ENCODE data around the gene DGKI. TPM values are rescaled to one million over a fixed set of nuclear protein-coding genes. Genes with fewer than 3 reads are reported as not detected.

DGKI gene
- total RNA-seq, 5 donors from 2014 or later (not counting 1 experiment from before 2014, with no cell fraction given): not detected

DNA sequence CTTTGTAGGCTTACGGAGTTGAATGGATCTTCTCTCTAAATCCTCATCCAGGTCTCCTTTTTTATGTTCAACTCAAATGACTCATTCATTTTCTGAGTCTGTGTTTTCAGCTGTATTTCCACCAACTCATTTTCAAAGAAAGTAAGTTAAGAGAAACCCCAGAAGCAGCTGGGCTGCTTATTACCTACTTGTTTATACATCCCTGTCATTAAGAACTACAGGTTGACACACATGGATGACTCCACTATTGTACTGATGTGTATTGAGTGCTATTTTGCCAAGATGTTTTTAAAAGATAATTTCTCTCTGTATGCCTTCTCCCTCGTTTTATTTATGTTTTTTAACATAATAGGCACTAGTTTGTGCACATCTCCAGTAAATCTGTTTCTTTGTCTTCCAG is 41.9 kb downstream of the DGKI start:
- no peak overlapping the region for H3K4me3 ChIP-seq (ENCODE audit: control insufficient read depth in 1 of 2, extremely low read depth in 1 of 2, low read length in 1 of 2)
- no peaks in the 10 kb centered on the region for H3K4me1 ChIP-seq (ENCODE audit: control insufficient read depth in 1 of 2, extremely low read depth in 1 of 2, insufficient read depth in 2 of 2, low read length in 2 of 2)
- no peaks in the 10 kb centered on the region for H3K36me3 Mint-ChIP-seq
- no peak for ATAC-seq (replicated peaks in 1 of 4)
- H3K4me1 Mint-ChIP-seq: no peaks in the 10 kb centered on the region
- CTCF ChIA-PET: no interaction called here
- H3K4me3 Mint-ChIP-seq: no peak overlapping the region
- H3K36me3 ChIP-seq (ENCODE audit: control insufficient read depth in 2 of 2, extremely low read depth in 1 of 2, insufficient read depth in 1 of 2, low read length in 1 of 2): no peaks in the 10 kb centered on the region
- POLR2A ChIA-PET: no interaction called here
- no peaks in the 10 kb centered on the region for H3K9me3 Mint-ChIP-seq
- H3K27me3 ChIP-seq (replicated peaks in 1 of 2; ENCODE audit: control insufficient read depth in 2 of 2, extremely low read depth in 1 of 2, insufficient read depth in 2 of 2, low read length in 1 of 2): peaks cover 0 to 4% of the 10 kb centered on the region in 2 experiments
- WGBS (ENCODE audit: insufficient coverage): no CpG with 5 or more reads among the region's 2 CpGs
- no peak for DNase-seq
- H3K27ac Mint-ChIP-seq: no peak overlapping the region
- peaks cover 20 to 30% of the 10 kb centered on the region in 2 donors for H3K27me3 Mint-ChIP-seq
- no peak overlapping the region for H3K27ac ChIP-seq (ENCODE audit: low read length)
- no peaks in the 10 kb centered on the region for H3K9me3 ChIP-seq

- WGBS (ENCODE audit: insufficient coverage): no CpG with 5 or more reads among the region's 1 CpG
- no peaks in the 10 kb centered on the region for H3K9me3 ChIP-seq
- no peaks in the 10 kb centered on the region for H3K36me3 ChIP-seq (ENCODE audit: control insufficient read depth in 2 of 2, extremely low read depth in 1 of 2, insufficient read depth in 1 of 2, low read length in 1 of 2)
- H3K4me1 ChIP-seq (ENCODE audit: control insufficient read depth in 1 of 2, extremely low read depth in 1 of 2, insufficient read depth in 2 of 2, low read length in 2 of 2): no peaks in the 10 kb centered on the region
- no peak overlapping the region for H3K27ac ChIP-seq (ENCODE audit: low read length)
- H3K27me3 ChIP-seq (replicated peaks in 1 of 2; ENCODE audit: control insufficient read depth in 2 of 2, extremely low read depth in 1 of 2, insufficient read depth in 2 of 2, low read length in 1 of 2): no peaks in the 10 kb centered on the region
- Mint-ChIP-seq H3K27ac (no peak overlapping the region), H3K4me3 (no peak overlapping the region), H3K36me3 (no peaks in the 10 kb centered on the region), H3K9me3 (no peaks in the 10 kb centered on the region), H3K27me3 (peaks cover 8 to 11% of the 10 kb centered on the region in 2 donors), H3K4me1 (no peaks in the 10 kb centered on the region)
- ChIA-PET POLR2A (no interaction called here), CTCF (no interaction called here)
- no peak for ATAC-seq (replicated peaks in 1 of 4)
- H3K4me3 ChIP-seq (ENCODE audit: control insufficient read depth in 1 of 2, extremely low read depth in 1 of 2, low read length in 1 of 2): no peak overlapping the region
- DNase-seq: no peak
These were observed 45.3 kb downstream of the DGKI start for GRCh38 chr7:137801491-137801890.

GRCh38 chr7:137801003-137801402 is 45.8 kb downstream of the DGKI start:
- Mint-ChIP-seq H3K36me3 (no peaks in the 10 kb centered on the region), H3K4me3 (no peak overlapping the region), H3K27ac (no peak overlapping the region), H3K4me1 (no peaks in the 10 kb centered on the region), H3K27me3 (peaks cover 6 to 9% of the 10 kb centered on the region in 2 donors), H3K9me3 (no peaks in the 10 kb centered on the region)
- H3K9me3 ChIP-seq: no peaks in the 10 kb centered on the region
- WGBS (ENCODE audit: insufficient coverage): no CpG with 5 or more reads among the region's 1 CpG
- ChIA-PET POLR2A (no interaction called here), CTCF (no interaction called here)
- H3K36me3 ChIP-seq (ENCODE audit: control insufficient read depth in 2 of 2, extremely low read depth in 1 of 2, insufficient read depth in 1 of 2, low read length in 1 of 2): no peaks in the 10 kb centered on the region
- no peak overlapping the region for H3K27ac ChIP-seq (ENCODE audit: low read length)
- no peaks in the 10 kb centered on the region for H3K27me3 ChIP-seq (replicated peaks in 1 of 2; ENCODE audit: control insufficient read depth in 2 of 2, extremely low read depth in 1 of 2, insufficient read depth in 2 of 2, low read length in 1 of 2)
- no peaks in the 10 kb centered on the region for H3K4me1 ChIP-seq (ENCODE audit: control insufficient read depth in 1 of 2, extremely low read depth in 1 of 2, insufficient read depth in 2 of 2, low read length in 2 of 2)
- ATAC-seq (replicated peaks in 1 of 4) (no peak), DNase-seq (no peak)
- no peak overlapping the region for H3K4me3 ChIP-seq (ENCODE audit: control insufficient read depth in 1 of 2, extremely low read depth in 1 of 2, low read length in 1 of 2)

DNA sequence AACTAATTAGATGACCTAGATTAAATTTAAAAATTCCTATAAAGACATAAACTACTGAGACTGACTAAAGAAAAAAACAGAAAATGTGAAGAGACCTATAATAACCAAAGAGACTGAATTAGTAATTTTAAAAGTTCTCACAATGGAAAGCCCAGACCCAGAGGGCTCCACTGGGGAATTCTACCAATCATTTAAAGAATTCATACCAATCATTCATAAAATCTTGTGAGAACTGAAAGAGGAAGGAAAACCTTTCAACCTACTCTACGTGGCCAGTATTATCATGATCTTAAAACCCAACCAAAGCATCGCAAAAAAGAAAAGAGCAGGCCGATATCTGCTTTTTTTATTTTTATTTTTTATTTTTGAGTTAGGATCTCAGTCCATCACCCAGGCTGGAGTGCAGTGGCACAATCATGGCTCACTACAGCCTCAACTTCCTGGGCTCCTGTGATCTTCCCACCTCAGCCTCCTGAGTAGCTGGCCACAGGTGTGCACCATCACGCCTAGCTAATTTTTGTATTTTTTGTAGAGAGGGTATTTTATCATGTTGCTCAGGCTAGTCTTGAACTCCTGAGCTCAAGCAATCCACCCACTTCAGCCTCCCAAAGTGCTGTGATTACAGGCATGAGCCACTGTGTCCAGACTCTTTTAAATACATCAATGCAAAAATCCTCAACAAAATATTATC is 48.6 kb downstream of the DGKI start:
- no peaks in the 10 kb centered on the region for H3K36me3 Mint-ChIP-seq
- DNase-seq (no peak), ATAC-seq (replicated peaks in 1 of 4) (no peak)
- no peaks in the 10 kb centered on the region for H3K4me1 Mint-ChIP-seq
- no peak overlapping the region for H3K4me3 Mint-ChIP-seq
- no peaks in the 10 kb centered on the region for H3K9me3 Mint-ChIP-seq
- no peak overlapping the region for H3K27ac Mint-ChIP-seq
- Histone ChIP-seq H3K36me3 (ENCODE audit: control insufficient read depth in 2 of 2, extremely low read depth in 1 of 2, insufficient read depth in 1 of 2, low read length in 1 of 2) (no peaks in the 10 kb centered on the region), H3K4me1 (ENCODE audit: control insufficient read depth in 1 of 2, extremely low read depth in 1 of 2, insufficient read depth in 2 of 2, low read length in 2 of 2) (no peaks in the 10 kb centered on the region), H3K27me3 (replicated peaks in 1 of 2; ENCODE audit: control insufficient read depth in 2 of 2, extremely low read depth in 1 of 2, insufficient read depth in 2 of 2, low read length in 1 of 2) (no peaks in the 10 kb centered on the region), H3K9me3 (no peaks in the 10 kb centered on the region), H3K4me3 (ENCODE audit: control insufficient read depth in 1 of 2, extremely low read depth in 1 of 2, low read length in 1 of 2) (no peak overlapping the region), H3K27ac (ENCODE audit: low read length) (no peak overlapping the region)
- CTCF ChIA-PET: no interaction called here
- H3K27me3 Mint-ChIP-seq: peaks cover 6 to 10% of the 10 kb centered on the region in 2 donors
- no CpG with 5 or more reads among the region's 4 CpGs for WGBS (ENCODE audit: insufficient coverage)
- POLR2A ChIA-PET: no interaction called here

- Histone ChIP-seq H3K4me1 (ENCODE audit: control insufficient read depth in 1 of 2, extremely low read depth in 1 of 2, insufficient read depth in 2 of 2, low read length in 2 of 2) (no peaks in the 10 kb centered on the region), H3K27ac (ENCODE audit: low read length) (no peak overlapping the region), H3K27me3 (replicated peaks in 1 of 2; ENCODE audit: control insufficient read depth in 2 of 2, extremely low read depth in 1 of 2, insufficient read depth in 2 of 2, low read length in 1 of 2) (no peaks in the 10 kb centered on the region), H3K4me3 (ENCODE audit: control insufficient read depth in 1 of 2, extremely low read depth in 1 of 2, low read length in 1 of 2) (no peak overlapping the region), H3K36me3 (ENCODE audit: control insufficient read depth in 2 of 2, extremely low read depth in 1 of 2, insufficient read depth in 1 of 2, low read length in 1 of 2) (no peaks in the 10 kb centered on the region), H3K9me3 (no peaks in the 10 kb centered on the region)
- Mint-ChIP-seq H3K9me3 (no peaks in the 10 kb centered on the region), H3K36me3 (no peaks in the 10 kb centered on the region), H3K27me3 (peaks cover 10 to 14% of the 10 kb centered on the region in 2 donors), H3K4me3 (no peak overlapping the region), H3K4me1 (no peaks in the 10 kb centered on the region), H3K27ac (no peak overlapping the region)
- ChIA-PET POLR2A (no interaction called here), CTCF (no interaction called here)
- ATAC-seq (replicated peaks in 1 of 4) (no peak), DNase-seq (no peak)
- WGBS (ENCODE audit: insufficient coverage): 86% methylated on average over 3 of the region's 4 CpGs
These were observed 51.6 kb downstream of the DGKI start for GRCh38 chr7:137795211-137795610.

DNA sequence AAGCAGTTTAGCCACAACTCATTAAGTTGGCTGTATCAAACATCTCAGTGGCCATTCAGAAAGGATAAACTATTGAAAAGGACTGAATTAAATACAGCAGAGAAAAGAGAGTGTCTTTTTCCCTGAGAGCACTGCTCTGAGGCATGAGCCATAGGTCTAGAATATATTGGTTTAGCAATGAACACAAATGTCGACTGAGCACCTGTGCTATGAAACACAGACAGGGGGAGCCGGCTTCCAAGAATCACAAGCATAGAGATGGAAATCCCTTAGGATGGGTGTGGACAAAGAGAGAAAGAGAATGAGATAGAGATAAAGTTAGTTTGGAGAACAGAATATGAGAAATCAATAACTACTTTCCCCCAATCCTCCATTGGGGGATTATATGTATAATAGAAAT is 54.8 kb downstream of the DGKI start:
- Mint-ChIP-seq H3K4me1 (no peaks in the 10 kb centered on the region), H3K36me3 (no peaks in the 10 kb centered on the region), H3K9me3 (peaks cover 0 to 4% (median 0%) of the 10 kb centered on the region in 3 donors), H3K27me3 (peaks cover 10 to 25% of the 10 kb centered on the region in 2 donors), H3K27ac (no peak overlapping the region), H3K4me3 (no peak overlapping the region)
- no peak overlapping the region for H3K4me3 ChIP-seq (ENCODE audit: control insufficient read depth in 1 of 2, extremely low read depth in 1 of 2, low read length in 1 of 2)
- H3K27ac ChIP-seq (ENCODE audit: low read length): no peak overlapping the region
- no peaks in the 10 kb centered on the region for H3K4me1 ChIP-seq (ENCODE audit: control insufficient read depth in 1 of 2, extremely low read depth in 1 of 2, insufficient read depth in 2 of 2, low read length in 2 of 2)
- DNase-seq: no peak
- no peak for ATAC-seq (replicated peaks in 1 of 4)
- no peaks in the 10 kb centered on the region for H3K9me3 ChIP-seq
- no peaks in the 10 kb centered on the region for H3K36me3 ChIP-seq (ENCODE audit: control insufficient read depth in 2 of 2, extremely low read depth in 1 of 2, insufficient read depth in 1 of 2, low read length in 1 of 2)
- CTCF ChIA-PET: no interaction called here
- POLR2A ChIA-PET: no interaction called here
- H3K27me3 ChIP-seq (replicated peaks in 1 of 2; ENCODE audit: control insufficient read depth in 2 of 2, extremely low read depth in 1 of 2, insufficient read depth in 2 of 2, low read length in 1 of 2): no peaks in the 10 kb centered on the region
- 60% methylated on average over 1 of the region's 2 CpGs for WGBS (ENCODE audit: insufficient coverage)

GRCh38 chr7:137790828-137791227 is 55.9 kb downstream of the DGKI start:
- DNase-seq: no peak
- H3K36me3 ChIP-seq (ENCODE audit: control insufficient read depth in 2 of 2, extremely low read depth in 1 of 2, insufficient read depth in 1 of 2, low read length in 1 of 2): no peaks in the 10 kb centered on the region
- Mint-ChIP-seq H3K36me3 (no peaks in the 10 kb centered on the region), H3K4me3 (no peak overlapping the region), H3K27ac (no peak overlapping the region), H3K27me3 (peaks cover 10 to 25% of the 10 kb centered on the region in 2 donors), H3K4me1 (no peaks in the 10 kb centered on the region), H3K9me3 (peaks cover 0 to 8% (median 0%) of the 10 kb centered on the region in 3 donors)
- CTCF ChIA-PET: no interaction called here
- no peaks in the 10 kb centered on the region for H3K4me1 ChIP-seq (ENCODE audit: control insufficient read depth in 1 of 2, extremely low read depth in 1 of 2, insufficient read depth in 2 of 2, low read length in 2 of 2)
- no peaks in the 10 kb centered on the region for H3K9me3 ChIP-seq
- POLR2A ChIA-PET: no interaction called here
- H3K27ac ChIP-seq (ENCODE audit: low read length): no peak overlapping the region
- no peak overlapping the region for H3K4me3 ChIP-seq (ENCODE audit: control insufficient read depth in 1 of 2, extremely low read depth in 1 of 2, low read length in 1 of 2)
- no peaks in the 10 kb centered on the region for H3K27me3 ChIP-seq (replicated peaks in 1 of 2; ENCODE audit: control insufficient read depth in 2 of 2, extremely low read depth in 1 of 2, insufficient read depth in 2 of 2, low read length in 1 of 2)
- ATAC-seq (replicated peaks in 1 of 4): no peak

Data from T-cell (primary cell).